IPS DF 4.7 (cell line): ENCODE results near the gene GDF9.
"Not testable (repeated sequence)": the region's sequence is repeated elsewhere in the genome, so short reads cannot be mapped to it uniquely, and the experiment has no call there.

Source experiments
- DNase-seq: peaks from one replicate; pipeline ENCODE4 v3.0.0-alpha.2; 2013; ENCODE audit warnings: low spot score; ENCODE audit errors: extremely low read depth

GDF9 gene

DNA sequence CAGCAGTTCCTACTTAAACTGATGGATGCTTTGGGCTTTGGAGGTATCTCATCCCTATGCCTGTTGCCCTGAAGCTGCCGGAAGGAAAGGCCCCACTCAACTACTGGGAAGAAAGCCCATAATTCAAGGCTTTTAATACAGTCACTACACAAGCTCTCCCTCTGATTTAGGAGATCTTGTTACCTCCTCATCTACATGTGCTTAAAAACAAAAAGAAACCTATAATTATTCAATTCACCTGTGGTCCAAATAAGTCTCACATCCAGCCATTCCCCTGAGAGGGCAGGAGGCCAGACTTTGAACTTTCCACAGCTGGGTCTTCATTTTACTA lies 6.5 kb upstream of the GDF9 start:
- no peak for DNase-seq

DNA sequence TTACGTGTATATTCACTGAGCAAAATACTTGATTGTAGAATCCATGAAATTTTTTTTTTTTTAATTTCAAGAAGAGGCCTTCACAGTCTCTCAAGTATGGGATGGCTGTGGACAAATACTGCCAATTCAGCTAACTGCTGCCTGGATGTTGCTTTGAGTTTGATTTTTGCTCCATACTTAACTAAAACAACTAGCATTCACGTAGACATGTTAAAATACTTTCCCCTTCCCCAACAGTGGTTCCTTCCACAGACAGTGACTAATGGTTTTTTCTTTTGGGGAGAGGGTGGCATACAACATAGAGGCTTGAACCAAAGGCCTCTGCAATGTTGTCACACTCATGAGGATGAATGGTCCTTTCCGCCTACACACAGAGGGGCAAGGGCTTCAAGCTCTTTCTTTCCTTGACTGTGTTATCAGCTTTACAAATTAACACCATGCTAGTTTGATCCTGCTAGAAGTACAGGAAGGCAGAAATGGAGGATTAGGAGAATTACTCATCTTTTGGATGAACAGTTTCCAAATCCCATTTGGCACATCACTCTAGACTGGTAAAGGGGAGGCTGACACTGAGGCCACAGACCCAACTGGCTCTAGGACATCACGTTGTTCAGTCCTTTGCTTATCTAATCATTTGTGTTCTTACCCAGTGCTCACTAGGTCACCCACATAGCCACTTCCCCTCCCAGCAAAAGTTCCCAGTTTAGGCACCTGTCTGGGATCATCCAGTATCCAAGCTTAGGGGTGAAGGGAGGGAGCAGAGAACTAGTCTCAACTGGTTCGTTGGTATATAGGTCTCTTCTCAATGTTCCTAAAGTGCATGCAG lies 5.4 kb upstream of the GDF9 start:
- DNase-seq, result no peak

GRCh38 chr5:132870801-132871200 lies 4.5 kb upstream of the GDF9 start:
- DNase-seq, result no peak

DNA sequence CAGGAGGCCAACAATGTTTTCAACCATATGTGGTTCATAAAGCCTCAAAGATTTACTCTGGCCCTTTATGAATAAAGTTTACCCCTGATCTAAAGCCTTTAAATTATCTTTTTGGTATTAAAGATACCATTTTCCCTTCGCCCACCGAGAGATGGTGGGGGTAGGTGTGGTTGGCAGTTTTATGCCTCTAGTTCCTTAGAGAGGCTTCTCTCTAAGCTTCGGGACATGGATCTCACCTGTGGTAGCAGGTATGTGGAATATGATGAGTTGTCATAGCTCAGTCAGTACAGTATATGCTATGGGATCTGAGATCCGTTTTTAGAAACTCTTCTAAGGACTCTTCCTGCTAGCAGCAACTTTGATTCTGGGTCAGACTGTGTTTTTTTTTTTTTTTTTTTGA lies 2.5 kb upstream of the GDF9 start:
- DNase-seq, result no peak

DNA sequence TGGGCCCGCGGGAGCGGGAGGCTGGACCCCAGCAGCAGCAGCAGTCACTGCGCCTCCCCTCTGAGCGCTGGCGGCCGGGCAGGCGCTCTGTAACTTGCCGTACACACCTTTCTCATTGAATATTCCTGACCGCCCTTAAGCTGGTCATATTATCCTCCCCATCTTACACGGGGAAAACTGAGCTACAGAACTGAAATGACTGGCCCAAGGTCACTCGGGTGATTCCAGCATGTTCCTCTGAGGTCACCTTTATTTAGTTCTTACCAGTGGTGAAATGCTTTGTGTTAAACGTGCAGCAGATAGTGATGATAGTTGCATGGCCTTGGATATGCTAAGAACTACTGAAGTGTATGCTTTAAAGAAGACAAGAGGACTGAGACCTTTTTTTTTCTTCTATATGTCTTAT lies 780 bp upstream of the GDF9 start:
- DNase-seq, result no peak

DNA sequence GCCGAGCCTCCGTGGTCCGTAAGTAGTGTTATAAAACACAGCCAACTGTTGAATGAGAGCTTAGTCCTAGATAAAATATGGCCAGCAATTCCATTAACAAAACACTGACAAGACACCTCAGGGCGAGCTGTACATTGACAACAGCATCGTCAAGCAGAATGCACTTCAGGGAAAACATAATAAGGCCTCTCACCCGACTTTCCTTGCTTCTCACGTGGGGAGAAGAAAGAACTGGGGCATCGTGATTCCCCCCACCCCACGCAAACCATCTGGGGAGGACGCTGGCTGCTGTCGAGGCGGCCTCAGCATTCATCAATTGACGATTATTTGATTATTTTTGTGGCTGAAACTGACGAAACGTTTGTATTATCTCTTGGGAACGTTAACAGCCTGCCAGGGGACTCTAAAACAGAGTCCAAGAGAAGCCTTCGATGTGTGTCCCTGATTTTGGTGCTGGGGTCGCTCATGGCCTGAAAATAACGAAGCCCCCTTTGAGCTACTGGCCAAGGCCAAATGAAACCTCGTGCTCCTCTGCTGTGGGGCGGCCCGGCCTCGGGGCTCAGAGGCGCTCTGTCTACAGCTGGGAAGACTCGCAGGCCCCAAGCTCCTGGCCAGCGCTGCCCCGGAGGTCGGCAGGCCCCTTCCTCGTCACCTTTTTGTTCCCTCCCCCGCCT lies 464 bp downstream of the GDF9 start:
- DNase-seq, result no peak

DNA sequence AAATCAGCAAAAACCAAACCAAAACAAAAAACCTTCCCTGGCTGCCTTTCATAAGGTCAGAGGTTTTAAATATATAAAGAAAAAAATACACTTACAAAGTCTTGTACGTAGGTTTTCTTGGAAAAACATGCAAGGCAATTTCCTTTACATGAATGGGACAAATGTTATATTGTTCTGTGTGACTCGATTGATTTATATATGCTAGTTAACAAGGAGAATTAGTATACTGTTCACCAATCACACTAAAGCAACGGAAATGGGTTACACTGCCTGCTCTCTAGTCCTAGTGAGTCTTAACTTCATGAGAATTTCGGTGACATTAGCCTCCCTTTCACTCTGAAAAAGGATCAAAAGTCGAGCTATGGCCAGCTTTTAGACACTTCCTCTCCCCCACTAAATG lies 5.5 kb downstream of the GDF9 start:
- DNase-seq, result no peak

DNA sequence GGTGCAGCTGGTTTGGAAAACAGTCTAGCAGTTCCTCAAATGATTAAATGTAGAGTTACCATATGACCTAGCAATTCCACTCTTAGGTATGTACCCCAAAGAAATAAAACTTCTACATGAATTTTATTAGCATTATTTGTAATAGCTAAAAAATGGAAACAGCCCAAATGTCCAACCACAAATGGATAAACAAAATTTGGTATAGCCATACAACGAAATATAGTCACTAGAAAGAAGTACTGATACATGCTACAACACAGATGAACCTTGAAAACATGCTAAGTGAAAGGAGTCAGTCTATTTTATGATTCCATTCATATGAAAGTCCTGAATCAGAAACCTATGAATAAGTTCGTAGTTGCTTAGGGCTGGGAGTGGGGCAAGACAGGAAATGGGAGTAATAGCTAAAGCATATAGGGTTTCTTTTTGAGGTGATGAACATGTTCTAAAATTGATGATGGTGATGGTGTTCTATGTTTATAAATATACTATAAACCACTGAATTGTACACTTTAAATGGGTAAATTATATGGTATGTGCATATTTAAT lies 6.3 kb downstream of the GDF9 start:
- no peak for DNase-seq

DNA sequence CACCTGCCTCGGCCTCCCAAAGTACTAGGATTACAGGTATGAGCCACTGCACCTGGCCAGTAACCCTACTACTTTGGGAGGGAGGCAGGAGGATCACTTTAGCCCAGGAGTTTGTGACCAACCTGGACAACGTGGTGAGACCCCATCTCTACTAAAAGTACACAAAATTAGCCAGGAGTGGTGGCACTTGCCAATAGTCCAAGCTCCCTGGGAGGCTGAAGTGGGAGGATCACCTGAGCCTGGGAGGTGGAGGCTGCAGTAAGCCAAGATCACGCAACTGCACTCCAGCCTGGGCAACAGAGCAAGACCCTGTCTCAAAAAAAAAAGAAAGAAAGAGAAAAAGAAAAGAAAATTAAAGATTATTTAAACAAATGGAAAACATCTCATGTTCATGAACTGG lies 10.3 kb downstream of the GDF9 start:
- DNase-seq, result no peak

GRCh38 chr5:132854992-132855391 lies 11.3 kb downstream of the GDF9 start:
- DNase-seq, result not testable (repeated sequence)

DNA sequence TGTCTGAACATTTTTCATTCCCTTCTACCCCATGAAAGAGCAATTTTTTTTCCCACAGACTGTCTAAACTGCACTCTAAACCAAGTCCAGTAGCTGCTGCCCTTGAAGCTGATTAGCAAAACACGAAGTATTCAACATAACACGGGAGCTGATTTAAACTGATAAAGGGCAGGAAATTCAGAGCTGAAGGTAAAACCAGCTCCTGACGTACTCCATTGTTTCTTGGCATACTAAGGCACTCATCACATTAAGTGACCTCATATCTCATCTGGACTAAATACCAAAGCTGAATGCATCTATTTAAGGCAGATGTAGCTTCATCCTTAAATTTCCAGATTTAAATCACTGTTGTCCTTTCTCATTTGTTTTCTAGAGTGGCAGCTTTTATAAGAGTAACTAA lies 12.0 kb downstream of the GDF9 start:
- DNase-seq, result no peak

DNA sequence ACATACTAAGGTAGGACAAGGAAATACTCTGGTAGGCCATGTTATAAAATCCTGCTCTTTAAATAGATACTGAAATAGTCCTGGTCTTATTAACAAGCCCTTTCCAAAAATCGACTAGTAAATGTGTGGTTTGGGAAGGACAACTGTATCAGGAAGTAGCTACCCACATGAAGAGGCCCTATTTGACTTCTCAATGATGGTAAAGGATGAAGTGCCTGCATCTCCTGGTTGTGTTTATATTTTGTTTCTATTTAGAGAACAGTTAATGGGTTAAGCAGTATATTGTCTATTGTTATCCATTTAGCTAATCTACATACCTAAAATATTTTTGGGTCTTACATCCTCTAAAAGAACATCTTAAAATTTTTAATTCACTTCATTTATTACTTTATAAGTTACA lies 12.5 kb downstream of the GDF9 start:
- no peak for DNase-seq

- DNase-seq, result no peak
These were observed 12.9 kb downstream of the GDF9 start for GRCh38 chr5:132853323-132853722.

DNA sequence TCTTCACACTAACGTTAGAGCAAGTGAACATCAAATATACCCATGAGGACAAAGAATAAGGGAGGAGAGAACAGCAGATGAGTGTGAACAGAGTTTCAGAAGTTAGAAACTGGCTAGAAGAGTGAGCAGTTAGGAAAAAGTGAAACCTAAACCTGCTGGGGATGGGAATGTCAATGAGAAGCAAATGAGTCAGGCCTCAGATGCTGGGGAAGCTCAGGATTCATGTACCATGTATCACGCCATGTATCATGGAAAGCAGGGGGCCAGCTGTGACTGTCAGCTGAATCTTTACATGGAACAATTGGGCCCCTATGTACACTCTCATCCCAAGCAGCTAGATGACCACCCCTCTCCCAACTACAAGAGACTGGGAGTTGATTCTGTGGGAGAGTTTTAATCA lies 16.2 kb downstream of the GDF9 start:
- DNase-seq, result no peak

- DNase-seq, result no peak
These were observed 16.9 kb downstream of the GDF9 start for GRCh38 chr5:132849347-132849746.

DNA sequence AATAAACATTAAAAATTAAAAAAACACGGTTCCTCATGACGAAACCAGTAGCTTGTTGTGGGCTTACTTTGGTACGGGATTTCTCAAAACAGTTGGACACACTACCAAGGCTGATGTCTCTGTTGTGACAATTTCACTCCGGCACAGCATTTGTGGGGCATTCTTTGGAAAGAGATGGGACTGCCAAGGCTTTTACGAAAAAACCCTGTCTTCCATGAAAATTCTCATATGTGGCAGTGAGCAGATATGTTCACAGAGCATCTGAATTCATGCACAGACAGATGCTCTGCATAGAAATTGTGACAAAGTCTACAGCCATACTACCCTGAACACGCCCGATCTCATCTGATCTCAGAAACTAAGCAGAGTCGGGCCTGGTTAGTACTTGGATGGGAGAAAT lies 18.0 kb downstream of the GDF9 start:
- no peak for DNase-seq

GRCh38 chr5:132841305-132841704 lies 25.0 kb downstream of the GDF9 start:
- no peak for DNase-seq

GRCh38 chr5:132840896-132841295 lies 25.4 kb downstream of the GDF9 start:
- DNase-seq, result no peak

- no peak for DNase-seq
These were observed 26.0 kb downstream of the GDF9 start for GRCh38 chr5:132840313-132840712.

DNA sequence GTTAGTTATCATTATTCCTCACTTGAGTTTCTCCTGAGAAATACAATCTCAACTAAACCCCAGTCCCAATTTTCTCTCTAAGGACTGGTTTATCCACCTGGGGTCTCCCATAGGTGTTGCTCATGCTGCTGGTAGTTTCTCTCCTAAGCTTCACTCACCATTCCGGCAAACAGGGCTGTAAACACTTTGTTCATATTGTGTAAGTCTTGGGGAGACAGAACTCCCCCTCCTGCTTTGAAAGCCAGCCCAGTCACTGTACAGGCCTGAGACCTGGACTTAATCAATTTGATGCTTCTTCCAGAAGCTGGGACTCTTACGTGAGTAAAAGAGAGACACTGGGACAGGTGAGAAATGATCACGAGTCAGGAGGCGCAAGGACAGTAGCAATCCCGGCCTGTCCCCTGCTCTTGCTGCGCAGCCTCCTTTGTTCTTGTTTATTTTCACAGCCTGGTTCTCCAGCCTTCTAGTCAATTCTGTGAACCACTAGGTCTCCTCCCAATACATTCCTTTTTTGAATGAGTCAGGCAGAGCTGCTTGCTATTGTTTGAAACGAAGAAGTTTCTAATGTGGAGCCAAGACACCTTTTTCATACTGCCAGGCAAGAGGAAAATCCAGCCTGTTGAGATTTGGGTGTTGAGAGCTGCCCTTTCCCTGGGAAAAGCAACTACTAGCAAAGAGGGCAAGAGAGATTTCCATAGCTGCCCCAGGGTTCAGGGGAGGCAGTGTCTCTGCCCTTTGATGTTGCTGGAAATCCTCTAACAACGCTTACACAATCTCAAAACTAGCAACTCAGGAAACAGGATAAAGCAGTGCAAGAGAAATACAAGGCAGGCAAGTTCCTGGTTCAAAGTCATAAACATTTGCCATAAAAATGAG lies 26.6 kb downstream of the GDF9 start:
- DNase-seq, result no peak

GRCh38 chr5:132838516-132839282 lies 27.6 kb downstream of the GDF9 start:
- no peak for DNase-seq
